OCI-LY3 (cell line): ENCODE data around the gene CASP10.

ENCODE experiments used
- EZH2phosphoT487 ChIP-seq: fragments of 200-600 bp; shearing (Covaris generic); IDR thresholded peaks from 2 replicates; pipeline ENCODE4 v1.6.1; 2018; ENCODE audit warnings: antibody characterized with exemption, mixed run types, low read depth
- TF ChIP-seq, protein P1 (sequence below): fragments of 200-600, 300-600 bp; sonication (generic); IDR thresholded peaks from 2 replicates; pipeline ENCODE4 v1.5.1; 2014; ENCODE audit warnings: antibody characterized with exemption, low read length, low read depth

DNA sequence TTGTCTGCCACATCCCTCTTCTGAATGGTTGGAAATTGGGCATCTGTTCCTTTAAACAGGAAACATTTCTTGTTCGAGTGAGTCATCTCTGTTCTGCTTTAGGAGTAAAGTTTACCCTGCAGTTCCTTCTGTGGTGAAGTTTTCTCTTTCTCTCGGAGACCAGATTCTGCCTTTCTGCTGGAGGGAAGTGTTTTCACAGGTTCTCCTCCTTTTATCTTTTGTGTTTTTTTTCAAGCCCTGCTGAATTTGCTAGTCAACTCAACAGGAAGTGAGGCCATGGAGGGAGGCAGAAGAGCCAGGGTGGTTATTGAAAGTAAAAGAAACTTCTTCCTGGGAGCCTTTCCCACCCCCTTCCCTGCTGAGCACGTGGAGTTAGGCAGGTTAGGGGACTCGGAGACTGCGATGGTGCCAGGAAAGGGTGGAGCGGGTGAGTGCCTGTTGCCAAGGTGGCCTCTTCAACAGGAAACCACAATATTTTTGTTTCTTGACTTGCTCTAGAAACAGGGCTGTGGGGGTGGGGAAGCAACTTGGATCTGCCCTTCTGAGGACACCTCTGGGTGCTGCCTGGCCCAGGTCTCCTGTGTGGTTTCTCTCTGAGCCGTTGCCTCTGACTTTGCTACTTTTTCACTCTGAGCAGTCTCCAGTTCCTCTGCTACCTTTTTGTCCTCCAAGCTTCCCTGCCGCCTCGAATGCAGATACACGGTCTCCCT lies 75.2 kb downstream of the CASP10 start:
- TF ChIP-seq, protein P1, sequence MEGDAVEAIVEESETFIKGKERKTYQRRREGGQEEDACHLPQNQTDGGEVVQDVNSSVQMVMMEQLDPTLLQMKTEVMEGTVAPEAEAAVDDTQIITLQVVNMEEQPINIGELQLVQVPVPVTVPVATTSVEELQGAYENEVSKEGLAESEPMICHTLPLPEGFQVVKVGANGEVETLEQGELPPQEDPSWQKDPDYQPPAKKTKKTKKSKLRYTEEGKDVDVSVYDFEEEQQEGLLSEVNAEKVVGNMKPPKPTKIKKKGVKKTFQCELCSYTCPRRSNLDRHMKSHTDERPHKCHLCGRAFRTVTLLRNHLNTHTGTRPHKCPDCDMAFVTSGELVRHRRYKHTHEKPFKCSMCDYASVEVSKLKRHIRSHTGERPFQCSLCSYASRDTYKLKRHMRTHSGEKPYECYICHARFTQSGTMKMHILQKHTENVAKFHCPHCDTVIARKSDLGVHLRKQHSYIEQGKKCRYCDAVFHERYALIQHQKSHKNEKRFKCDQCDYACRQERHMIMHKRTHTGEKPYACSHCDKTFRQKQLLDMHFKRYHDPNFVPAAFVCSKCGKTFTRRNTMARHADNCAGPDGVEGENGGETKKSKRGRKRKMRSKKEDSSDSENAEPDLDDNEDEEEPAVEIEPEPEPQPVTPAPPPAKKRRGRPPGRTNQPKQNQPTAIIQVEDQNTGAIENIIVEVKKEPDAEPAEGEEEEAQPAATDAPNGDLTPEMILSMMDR, result no peak; the same call in 1 of the 2 replicates
- no peak for TF ChIP-seq EZH2phosphoT487
